GM19193 (cell line): ENCODE results near the gene SLC29A3.

Experiments
- POLR2A ChIP-seq: IDR thresholded peaks from 4 replicates; pipeline ENCODE4 v1.6.1; 2011; ENCODE audit not compliant: insufficient read depth, insufficient read length; ENCODE audit errors: extremely low read depth

Gene SLC29A3

GRCh38 chr10:71355886-71356285 lies 36.8 kb downstream of the SLC29A3 start:
- no peak for TF ChIP-seq POLR2A

- TF ChIP-seq POLR2A = no peak
Measured at GRCh38 chr10:71357792-71358265, 38.8 kb downstream of the SLC29A3 start.

DNA sequence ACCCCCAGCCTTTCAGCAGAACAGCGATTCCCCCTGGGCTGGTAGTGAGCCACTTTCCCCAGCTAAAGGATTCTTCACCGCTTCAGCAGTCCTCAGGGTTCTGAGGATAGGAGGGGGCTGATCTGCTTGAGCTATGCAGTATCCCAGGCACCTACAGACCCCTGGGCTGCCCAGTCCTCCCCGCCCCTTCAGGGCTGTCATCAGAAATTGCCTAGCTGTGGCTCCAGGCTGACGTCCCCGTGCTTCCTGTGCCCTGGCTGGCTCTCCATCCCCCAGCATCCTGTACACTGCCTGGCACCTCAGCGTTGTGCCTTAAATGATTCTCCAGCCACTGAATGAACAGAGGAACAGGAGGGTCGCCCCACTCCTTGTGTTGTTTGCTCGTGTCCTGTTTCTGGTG lies 39.2 kb downstream of the SLC29A3 start:
- no peak for TF ChIP-seq POLR2A

GRCh38 chr10:71359364-71360046 lies 40.4 kb downstream of the SLC29A3 start:
- TF ChIP-seq POLR2A = no peak

DNA sequence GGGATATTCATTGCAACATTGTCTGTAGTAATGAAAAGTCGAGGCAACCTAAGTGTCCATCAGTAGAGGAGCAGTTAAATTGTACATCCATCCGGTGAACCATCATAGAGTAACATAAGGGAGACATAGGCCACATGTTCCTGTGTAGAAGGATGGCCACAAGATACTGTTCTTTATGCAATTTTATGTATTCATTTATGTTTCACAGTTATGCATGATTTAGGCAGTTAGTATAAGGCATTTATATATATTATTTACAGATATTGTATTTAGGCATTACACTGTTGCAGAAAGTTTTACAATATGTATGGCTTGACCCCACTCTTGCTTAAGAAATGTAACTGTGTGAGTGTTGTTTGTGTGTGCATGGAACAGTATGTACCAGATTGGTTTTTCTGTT lies 41.7 kb downstream of the SLC29A3 start:
- TF ChIP-seq POLR2A = no peak

- TF ChIP-seq POLR2A = no peak
Measured at GRCh38 chr10:71361581-71361980, 42.5 kb downstream of the SLC29A3 start.

GRCh38 chr10:71362141-71362540 lies 43.1 kb downstream of the SLC29A3 start:
- no peak for TF ChIP-seq POLR2A

DNA sequence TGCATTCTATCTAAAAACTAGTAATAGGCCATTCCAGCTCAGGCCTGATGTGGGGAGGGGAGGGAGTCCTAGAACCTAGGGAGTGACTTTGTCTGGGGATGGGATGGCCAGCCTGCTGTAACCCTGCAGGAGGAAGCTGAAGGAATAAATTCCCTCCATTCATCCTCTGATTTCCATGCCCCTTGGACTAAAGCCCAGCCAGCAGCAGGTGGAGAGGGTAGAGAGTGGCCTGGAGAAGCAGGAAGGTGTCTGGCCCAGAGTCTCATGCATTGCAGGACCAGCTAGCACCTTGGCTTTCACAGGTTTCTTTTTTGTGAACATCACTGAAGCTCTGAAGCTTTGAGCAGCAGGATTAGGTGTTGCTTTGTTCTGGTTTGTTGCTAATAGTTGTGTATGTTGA lies 44.9 kb downstream of the SLC29A3 start:
- no peak for TF ChIP-seq POLR2A

GRCh38 chr10:71365366-71365765 lies 46.3 kb downstream of the SLC29A3 start:
- TF ChIP-seq POLR2A = no peak

DNA sequence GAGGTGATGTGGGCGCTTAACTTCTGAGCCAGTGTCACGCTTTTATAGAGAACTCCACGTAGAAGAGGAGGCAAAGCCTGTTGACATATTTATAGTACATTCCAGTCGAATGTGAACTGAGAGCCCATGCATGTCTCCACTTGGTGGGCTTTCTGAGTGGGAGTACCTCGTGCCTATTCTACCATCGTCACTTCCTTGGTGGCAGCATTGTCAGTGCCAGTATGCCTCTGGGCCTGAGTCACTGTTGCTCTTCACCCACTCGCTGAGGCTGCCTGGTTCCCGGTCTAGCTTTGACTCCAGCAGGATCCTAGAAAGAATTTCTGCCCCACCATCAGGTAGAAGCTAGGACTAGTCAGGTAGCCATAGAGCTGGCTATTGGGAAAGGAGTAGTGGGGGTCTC lies 47.6 kb downstream of the SLC29A3 start:
- no peak for TF ChIP-seq POLR2A

- TF ChIP-seq POLR2A = no peak
Measured at GRCh38 chr10:71367271-71367670, 48.2 kb downstream of the SLC29A3 start.

- TF ChIP-seq POLR2A = no peak
Measured at GRCh38 chr10:71368176-71368575, 49.1 kb downstream of the SLC29A3 start.

DNA sequence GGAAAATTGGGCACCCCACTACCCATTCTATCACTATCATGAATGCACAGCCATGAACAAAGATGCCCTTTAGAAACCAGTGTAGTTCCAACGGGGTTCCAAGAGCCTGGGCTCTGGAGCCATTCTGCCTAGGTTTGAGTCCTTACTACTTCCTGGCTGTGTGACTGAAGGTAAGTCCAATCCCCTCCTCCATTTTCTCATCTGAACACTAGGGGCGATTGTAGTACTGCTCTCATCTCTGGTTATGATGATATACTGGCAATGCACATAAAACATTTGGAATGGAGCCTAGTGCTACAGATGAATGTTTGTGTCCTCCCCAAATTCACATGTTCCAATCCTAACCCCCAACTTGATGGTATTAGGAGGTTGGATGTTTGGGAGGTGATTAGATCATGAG lies 49.6 kb downstream of the SLC29A3 start:
- TF ChIP-seq POLR2A = no peak

DNA sequence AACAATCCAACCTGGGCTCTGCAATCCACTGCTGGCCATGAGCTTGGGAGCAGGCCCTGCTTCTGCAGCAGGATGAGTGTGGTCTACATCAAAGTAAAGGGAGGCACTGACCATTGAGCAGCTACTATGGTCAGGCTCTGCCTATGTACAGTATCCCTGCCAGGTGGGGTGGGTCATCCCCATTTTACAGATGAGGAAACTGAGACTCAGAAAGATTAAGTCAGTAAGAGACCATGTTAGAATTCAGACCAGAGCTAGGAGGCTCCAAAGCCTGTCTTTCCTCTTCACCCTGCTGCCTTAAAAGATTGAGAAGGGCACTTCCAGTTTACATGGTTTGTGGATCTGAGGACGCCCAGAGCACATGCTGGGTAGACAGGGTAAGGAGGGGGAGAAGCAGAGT lies 50.5 kb downstream of the SLC29A3 start:
- no peak for TF ChIP-seq POLR2A

- TF ChIP-seq POLR2A = no peak
Measured at GRCh38 chr10:71370031-71370430, 51.0 kb downstream of the SLC29A3 start.

GRCh38 chr10:71371750-71372166 lies 52.7 kb downstream of the SLC29A3 start:
- no peak for TF ChIP-seq POLR2A

- TF ChIP-seq POLR2A = no peak
Measured at GRCh38 chr10:71372882-71373495, 53.9 kb downstream of the SLC29A3 start.

DNA sequence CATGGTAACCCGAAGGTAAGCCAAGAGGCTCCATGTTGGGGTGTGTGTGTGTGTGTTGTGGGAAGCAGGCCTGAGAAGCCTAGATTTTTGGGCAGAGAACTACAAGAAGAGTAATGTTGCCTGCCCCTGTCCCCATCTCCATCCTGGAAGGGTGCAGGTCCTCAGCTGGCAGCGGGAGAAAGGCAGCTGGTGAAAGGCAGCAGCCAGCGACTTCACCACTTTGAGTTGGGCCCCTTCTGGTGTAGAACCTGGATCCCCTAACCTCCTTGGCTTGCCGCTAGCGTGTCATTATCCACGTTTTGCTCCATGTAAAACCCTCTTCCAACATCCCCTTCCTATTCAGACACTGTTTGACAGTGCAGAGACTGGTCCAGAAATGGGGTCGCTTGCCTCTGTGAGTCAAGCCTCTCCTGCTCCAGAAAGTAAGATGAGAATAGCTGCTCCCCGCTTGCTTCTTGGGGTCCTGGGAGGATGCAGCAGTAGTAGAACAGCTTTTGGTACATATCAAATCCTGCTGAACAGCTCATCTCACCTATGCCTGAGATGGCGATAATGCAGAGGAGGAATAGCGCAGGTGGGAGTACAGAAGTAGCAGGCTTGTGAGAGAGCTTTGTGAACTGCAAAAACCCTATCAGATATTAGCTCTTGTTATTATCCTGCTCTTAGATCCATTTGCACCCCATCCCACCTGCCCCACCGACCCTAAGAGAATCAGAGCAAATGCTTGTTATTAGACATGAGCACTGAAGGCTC lies 55.6 kb downstream of the SLC29A3 start:
- no peak for TF ChIP-seq POLR2A
